Caco-2 (cell line): ENCODE data around the gene SCGB3A1. TPM values are rescaled to one million over a fixed set of nuclear protein-coding genes. Genes with fewer than 3 reads are reported as not detected.

Experiments
- BruUV-seq: library from RNA; stranded (reverse); fragments of 400-500 nt; replicated peaks from 2 replicates; lab custom pipeline; 2021; lab: Mats Ljungman, UMichigan
- CTCF ChIA-PET: fragments of 300-600 bp; sonication (Branson Sonifier 250); formaldehyde crosslinking; loops from one replicate; lab custom pipeline; 2022; ENCODE audit warnings: antibody characterized with exemption; lab: Charles Lee
- POLR2A ChIA-PET: fragments of 300-600 bp; sonication (Branson Sonifier 250); formaldehyde crosslinking; loops from one replicate; lab custom pipeline; 2022; ENCODE audit warnings: antibody characterized with exemption; lab: Charles Lee
- DNase-seq, 2 experiments: peaks; one replicate each; pipeline versions ENCODE4 v3.0.0 to v3.0.0-alpha.2; 2020 to 2022
- H3K27me3 ChIP-seq: replicated peaks from 2 replicates; pipeline ENCODE4 v1.6.0; 2011; ENCODE audit warnings: low read length; ENCODE audit not compliant: control insufficient read depth, insufficient read depth
- H3K36me3 ChIP-seq: 2 replicates; pipeline ENCODE4 v1.5.1; 2011; ENCODE audit warnings: low read length; ENCODE audit not compliant: control insufficient read depth, insufficient read depth
- H3K4me1 ChIP-seq: fragments of 250-450 bp; sonication (Bioruptor Pico); 2 replicates; pipeline ENCODE4 v1.5.1; 2020; ENCODE audit warnings: mild to moderate bottlenecking
- H3K4me3 ChIP-seq: 2 replicates; pipeline ENCODE4 v1.5.1; 2011; ENCODE audit warnings: low read depth, mild to moderate bottlenecking, control low read depth, low read length
- H3K9me3 ChIP-seq: fragments of 250-450 bp; sonication (Bioruptor Pico); 2 replicates; pipeline ENCODE4 v1.5.1; 2020; ENCODE audit warnings: mild to moderate bottlenecking, moderate library complexity
- H3K27ac Mint-ChIP-seq: one replicate; pipeline ENCODE4 v1.8.0; 2022; ENCODE audit warnings: mixed read lengths; ENCODE audit not compliant: unreplicated experiment
- H3K27me3 Mint-ChIP-seq: one replicate; pipeline ENCODE4 v1.8.0; 2022; ENCODE audit warnings: mixed read lengths; ENCODE audit not compliant: insufficient read depth, unreplicated experiment
- H3K36me3 Mint-ChIP-seq: one replicate; pipeline ENCODE4 v1.8.0; 2022; ENCODE audit warnings: mild to moderate bottlenecking, mixed read lengths; ENCODE audit not compliant: insufficient read depth, unreplicated experiment
- H3K4me1 Mint-ChIP-seq: one replicate; pipeline ENCODE4 v1.8.0; 2022; ENCODE audit warnings: low read depth, mixed read lengths; ENCODE audit not compliant: unreplicated experiment
- H3K4me3 Mint-ChIP-seq: one replicate; pipeline ENCODE4 v1.8.0; 2022; ENCODE audit warnings: mild to moderate bottlenecking, moderate library complexity, mixed read lengths; ENCODE audit not compliant: unreplicated experiment
- H3K9me3 Mint-ChIP-seq: one replicate; pipeline ENCODE4 v1.8.0; 2022; ENCODE audit warnings: mixed read lengths; ENCODE audit not compliant: unreplicated experiment
- CTCF ChIP-seq, 2 experiments: fragments of 200-600 bp in 1 of 2; IDR thresholded peaks; 1 replicate in 1 of 2; 2 replicates in 1 of 2; pipeline versions ENCODE4 v1.5.1 to v1.8.0; 2011 to 2022; ENCODE audit warnings: antibody characterized with exemption in 1 of 2, control low read depth in 1 of 2, inconsistent platforms in 1 of 2, low read depth in 1 of 2, low read length in 1 of 2, mild to moderate bottlenecking in 1 of 2, moderate library complexity in 1 of 2; ENCODE audit not compliant: insufficient read depth in 1 of 2, severe bottlenecking in 1 of 2, unreplicated experiment in 1 of 2
- intact Hi-C: fragments of 100-400 bp; cut with micrococcal nuclease; formaldehyde crosslinking; loops from one replicate; pipeline ENCODE4 v1.10.0; 2022; ENCODE audit not compliant: unreplicated experiment
- total RNA-seq: library from RNA; stranded (reverse); gene quantifications from 2 replicates; pipeline ENCODE4 v1.2.3, GENCODE V29; 2022

SCGB3A1 gene
- total RNA-seq, 1 experiment from 2014 or later = not detected

DNA sequence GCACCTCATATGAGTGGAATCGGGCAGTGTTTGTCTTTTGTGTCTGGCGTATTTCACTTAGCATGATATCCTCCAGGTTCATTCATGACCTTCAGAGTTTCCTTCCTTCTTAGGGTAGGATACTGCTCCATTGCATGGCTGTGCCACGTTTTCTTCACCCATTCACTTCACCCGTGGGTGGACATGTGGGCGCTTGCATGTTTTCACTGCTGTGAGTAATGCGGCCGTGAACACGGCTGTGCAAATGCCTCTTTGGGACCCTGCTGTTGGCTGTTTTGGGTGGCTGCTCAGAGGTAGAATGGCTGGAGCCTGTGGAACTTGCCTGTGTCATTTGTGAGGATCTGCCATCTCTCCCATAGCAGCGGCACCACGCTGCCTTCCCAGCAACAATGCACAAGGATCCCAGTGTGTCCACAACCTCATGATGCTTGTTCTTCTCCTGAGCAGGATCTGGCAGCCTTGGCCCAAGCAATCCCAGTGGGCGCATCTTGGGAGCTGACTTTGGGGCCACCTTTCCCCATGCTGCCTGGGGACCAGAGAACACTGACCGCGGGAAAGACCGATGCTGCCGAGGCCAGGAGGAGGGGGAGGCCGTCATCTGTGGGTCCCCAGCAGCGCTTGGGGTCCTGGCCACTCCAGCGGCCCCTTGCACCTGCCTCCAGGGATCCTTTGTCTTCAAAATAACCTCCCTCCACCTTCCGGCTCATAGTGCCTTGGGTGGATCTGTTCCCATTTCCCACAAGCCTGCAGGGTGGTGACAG lies 2.3 kb upstream of the SCGB3A1 start:
- H3K27me3 ChIP-seq = no peaks in the 10 kb centered on the region
- intact Hi-C loops = no loop called here
- no peak for TF ChIP-seq CTCF (IDR thresholded peaks at IDR 0.05; ENCODE audit: insufficient read depth in 1 of 2, low read depth in 1 of 2, low read length in 1 of 2, severe bottlenecking in 1 of 2, unreplicated experiment in 1 of 2)

GRCh38 chr5:180592176-180592575 lies 877 bp upstream of the SCGB3A1 start:
- BruUV-seq = no TSS peak
- intact Hi-C loops = no loop called here
- H3K36me3 Mint-ChIP-seq = no peaks in the 10 kb centered on the region
- H3K27me3 Mint-ChIP-seq = peaks cover 5% of the 10 kb centered on the region
- Histone ChIP-seq H3K9me3 (no peaks in the 10 kb centered on the region), H3K36me3 (no peaks in the 10 kb centered on the region), H3K4me3 (no peak overlapping the region), H3K27me3 (no peaks in the 10 kb centered on the region; the same call in 1 of the 2 replicates), H3K4me1 (no peaks in the 10 kb centered on the region)
- TF ChIP-seq CTCF (IDR thresholded peaks at IDR 0.05; ENCODE audit: insufficient read depth in 1 of 2, low read depth in 1 of 2, low read length in 1 of 2, severe bottlenecking in 1 of 2, unreplicated experiment in 1 of 2) = no peak
- H3K4me1 Mint-ChIP-seq = no peaks in the 10 kb centered on the region
- ChIA-PET POLR2A (no interaction called here), CTCF (no interaction called here)
- DNase-seq = no peak
- no peak overlapping the region for H3K27ac Mint-ChIP-seq
- no peaks in the 10 kb centered on the region for H3K9me3 Mint-ChIP-seq
- no peak overlapping the region for H3K4me3 Mint-ChIP-seq

More for the DNA sequence above, 2.3 kb upstream of the SCGB3A1 start:
- DNase-seq = no peak
- no peak overlapping the region for H3K4me3 ChIP-seq
- ChIA-PET CTCF (no interaction called here), POLR2A (no interaction called here)
- Mint-ChIP-seq H3K27me3 (peaks cover 3% of the 10 kb centered on the region), H3K36me3 (no peaks in the 10 kb centered on the region), H3K4me1 (no peaks in the 10 kb centered on the region), H3K27ac (no peak overlapping the region), H3K4me3 (no peak overlapping the region), H3K9me3 (no peaks in the 10 kb centered on the region)
- H3K9me3 ChIP-seq = no peaks in the 10 kb centered on the region
- BruUV-seq = no TSS peak
- H3K36me3 ChIP-seq = no peaks in the 10 kb centered on the region
- no peaks in the 10 kb centered on the region for H3K4me1 ChIP-seq

GRCh38 chr5:180590543-180591310 lies 572 bp downstream of the SCGB3A1 start:
- Mint-ChIP-seq H3K27ac (no peak overlapping the region), H3K4me3 (no peak overlapping the region), H3K27me3 (peaks cover 5% of the 10 kb centered on the region), H3K4me1 (no peaks in the 10 kb centered on the region), H3K36me3 (no peaks in the 10 kb centered on the region), H3K9me3 (no peaks in the 10 kb centered on the region)
- ChIA-PET POLR2A (no interaction called here), CTCF (no interaction called here)
- Histone ChIP-seq H3K9me3 (no peaks in the 10 kb centered on the region), H3K4me1 (no peaks in the 10 kb centered on the region), H3K4me3 (no peak overlapping the region), H3K36me3 (no peaks in the 10 kb centered on the region), H3K27me3 (no peaks in the 10 kb centered on the region; the same call in 1 of the 2 replicates)
- DNase-seq = no peak
- TF ChIP-seq CTCF (IDR thresholded peaks at IDR 0.05; ENCODE audit: insufficient read depth in 1 of 2, low read depth in 1 of 2, low read length in 1 of 2, severe bottlenecking in 1 of 2, unreplicated experiment in 1 of 2) = no peak
- intact Hi-C loops = no loop called here
- BruUV-seq = no TSS peak
